GM21619 (cell line): ENCODE data around the gene TMEM214.
A peak's percentile ranks its signal among the peaks of the same experiment; 100 is the strongest.

Experiments used
- ATAC-seq: cut with Tn5 transposase; IDR thresholded peaks from one replicate; pipeline ENCODE4 v1.9.1; 2021; ENCODE audit not compliant: unreplicated experiment

TMEM214 gene, protein sequence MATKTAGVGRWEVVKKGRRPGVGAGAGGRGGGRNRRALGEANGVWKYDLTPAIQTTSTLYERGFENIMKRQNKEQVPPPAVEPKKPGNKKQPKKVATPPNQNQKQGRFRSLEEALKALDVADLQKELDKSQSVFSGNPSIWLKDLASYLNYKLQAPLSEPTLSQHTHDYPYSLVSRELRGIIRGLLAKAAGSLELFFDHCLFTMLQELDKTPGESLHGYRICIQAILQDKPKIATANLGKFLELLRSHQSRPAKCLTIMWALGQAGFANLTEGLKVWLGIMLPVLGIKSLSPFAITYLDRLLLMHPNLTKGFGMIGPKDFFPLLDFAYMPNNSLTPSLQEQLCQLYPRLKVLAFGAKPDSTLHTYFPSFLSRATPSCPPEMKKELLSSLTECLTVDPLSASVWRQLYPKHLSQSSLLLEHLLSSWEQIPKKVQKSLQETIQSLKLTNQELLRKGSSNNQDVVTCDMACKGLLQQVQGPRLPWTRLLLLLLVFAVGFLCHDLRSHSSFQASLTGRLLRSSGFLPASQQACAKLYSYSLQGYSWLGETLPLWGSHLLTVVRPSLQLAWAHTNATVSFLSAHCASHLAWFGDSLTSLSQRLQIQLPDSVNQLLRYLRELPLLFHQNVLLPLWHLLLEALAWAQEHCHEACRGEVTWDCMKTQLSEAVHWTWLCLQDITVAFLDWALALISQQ

DNA sequence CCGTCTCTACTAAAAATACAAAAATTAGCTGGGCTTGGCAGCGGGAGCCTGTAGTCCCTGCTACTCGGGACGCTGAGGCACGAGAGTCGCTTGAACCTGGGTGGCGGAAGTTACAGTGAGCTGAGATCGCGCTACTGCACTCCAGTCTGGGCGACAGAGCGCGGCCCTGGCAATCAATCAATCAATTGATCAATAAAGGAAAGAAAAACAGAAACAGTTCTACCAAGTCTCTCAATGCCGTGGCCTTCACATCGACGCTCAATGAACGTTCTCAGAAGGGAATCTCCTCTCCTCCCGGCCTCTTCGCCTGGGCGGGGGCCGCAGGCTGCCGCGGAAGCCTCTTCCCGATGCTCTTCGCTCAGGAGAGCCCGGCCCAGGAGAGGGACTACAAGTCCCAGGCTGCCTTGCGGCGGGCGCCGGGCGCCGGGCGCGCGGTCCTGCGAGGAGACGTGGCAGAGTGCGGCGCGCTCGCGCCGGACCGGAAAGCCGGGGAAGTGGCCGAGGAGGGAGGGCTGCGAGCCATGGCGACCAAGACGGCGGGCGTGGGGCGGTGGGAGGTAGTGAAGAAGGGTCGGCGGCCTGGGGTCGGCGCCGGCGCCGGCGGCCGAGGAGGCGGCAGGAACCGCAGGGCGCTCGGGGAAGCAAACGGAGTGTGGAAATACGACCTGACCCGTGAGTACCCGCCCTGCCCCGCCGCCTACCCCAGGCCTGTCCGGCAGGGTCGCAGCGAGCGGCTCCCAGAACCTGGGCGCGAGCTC lies at the start of gene TMEM214:
Gene TMEM214, plus strand, starts transcription at position 471 of the 758 bp plus-strand sequence. Its CDS starts 51 bp downstream, at position 522.
- ATAC-seq, result peak; percentile 89

DNA sequence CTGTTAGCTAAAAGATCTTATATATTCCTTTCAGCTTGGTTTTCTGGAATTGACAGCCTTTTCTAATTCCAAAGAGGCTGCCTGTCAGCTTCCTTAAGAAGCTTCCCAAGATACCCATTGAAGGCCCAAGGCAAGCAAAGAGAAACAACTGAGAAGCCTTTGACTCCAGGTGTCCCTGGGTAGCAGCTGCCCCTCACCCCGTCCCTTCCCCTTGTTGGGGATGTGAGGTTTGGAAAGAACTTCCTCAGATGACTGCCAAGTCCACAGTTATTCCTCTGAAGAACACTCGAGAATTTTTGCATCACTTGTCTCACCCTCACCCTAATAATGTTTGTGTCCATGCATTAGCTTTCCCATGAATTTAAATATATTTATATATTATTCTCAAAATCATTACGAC lies 49.0 kb upstream of the TMEM214 start:
- no peak for ATAC-seq

DNA sequence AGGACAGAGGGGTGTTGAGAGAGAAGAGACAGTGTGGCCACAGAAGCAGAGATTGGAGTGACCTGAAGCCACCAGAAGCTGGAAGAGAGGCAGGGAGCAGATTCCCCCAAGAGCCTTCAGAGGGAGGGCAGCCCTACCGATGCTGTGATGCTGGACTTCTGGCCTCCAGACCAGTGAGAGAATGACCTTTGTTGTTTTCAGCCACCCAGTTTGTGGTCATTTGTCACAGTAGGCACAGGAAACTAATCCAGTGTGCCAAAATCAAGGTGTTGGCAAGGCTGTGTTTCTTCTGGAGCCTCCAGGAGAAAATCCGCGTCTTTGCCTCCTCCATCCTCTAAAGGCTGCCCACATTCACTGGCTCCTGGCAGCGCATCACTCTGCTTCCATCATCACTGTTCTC lies 47.0 kb upstream of the TMEM214 start:
- ATAC-seq, result no peak

DNA sequence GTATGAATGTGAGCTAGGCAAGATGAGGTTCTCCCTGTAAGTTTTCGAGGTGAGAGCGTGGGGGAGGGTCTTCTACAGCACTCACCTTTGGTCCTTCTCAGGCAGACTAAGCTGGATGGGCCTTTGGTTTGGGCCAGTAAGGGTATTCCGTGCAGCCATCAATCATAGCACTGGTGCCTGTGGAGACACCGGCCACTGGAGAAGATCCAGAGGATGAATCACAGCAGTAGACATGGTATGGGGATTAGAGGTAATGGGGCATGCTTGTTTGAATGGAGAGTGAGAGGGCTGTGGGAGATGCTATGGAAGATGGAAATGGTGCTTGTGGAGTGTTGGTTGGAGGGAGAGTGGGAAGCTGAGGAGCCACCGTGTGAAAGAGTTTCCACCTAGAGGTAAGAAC lies 46.2 kb upstream of the TMEM214 start:
- no peak for ATAC-seq

DNA sequence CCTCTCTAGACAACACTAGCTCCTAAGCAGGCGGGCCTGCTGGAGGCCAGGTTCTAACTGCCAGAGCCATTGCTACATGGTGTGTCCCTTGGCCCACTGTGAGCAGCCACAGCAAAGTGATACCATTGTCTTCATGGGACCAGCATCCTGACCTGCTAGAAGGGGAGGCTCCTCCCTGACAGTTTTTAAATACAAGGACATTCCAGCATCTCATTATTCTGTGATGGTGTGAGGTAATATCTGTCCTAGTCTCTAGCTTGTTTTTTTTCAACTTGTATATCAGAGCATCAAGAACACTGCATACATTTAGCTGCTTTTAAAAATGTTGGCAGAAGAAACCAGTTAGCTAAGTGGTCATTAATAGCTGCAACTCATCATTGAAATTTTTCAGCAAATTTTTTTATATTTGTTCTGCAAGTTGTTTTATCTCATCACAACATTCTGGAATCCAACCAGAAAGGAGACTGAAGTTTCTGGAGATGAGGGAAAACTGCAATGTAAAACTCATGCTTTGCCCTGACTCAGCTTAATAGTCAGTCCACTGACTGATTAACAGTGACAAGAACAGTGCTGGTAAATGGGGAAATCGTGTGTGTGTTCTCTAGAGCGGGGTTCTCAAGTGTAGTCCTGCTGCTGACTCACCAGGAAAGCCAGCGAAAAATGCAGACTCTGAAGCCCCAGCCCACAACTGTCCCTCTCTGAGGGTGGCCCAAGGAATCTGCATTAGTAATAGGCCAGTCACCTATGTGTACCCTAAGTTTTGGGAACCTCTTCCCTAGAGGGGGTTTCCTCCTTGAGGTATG lies 44.5 kb upstream of the TMEM214 start:
- ATAC-seq, result no peak

DNA sequence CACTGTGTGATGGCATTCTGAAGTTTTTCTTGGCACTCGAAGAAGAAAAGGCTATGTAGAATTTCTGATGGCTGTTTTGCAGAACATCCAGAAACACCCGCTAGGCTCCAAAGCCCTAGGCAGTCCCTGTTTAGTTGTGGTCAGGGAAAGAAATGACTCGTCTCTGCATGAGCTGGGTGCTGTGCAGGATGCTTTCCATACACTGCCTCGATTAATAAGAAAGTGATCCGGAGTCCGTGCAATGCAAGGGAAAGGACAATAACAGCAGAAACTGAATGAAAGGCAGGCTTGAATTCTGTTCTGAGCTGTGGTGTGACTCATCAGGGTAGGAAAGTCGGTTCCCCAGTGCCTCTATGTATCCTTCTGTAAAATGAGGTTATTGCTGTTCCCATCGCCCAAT lies 43.6 kb upstream of the TMEM214 start:
- ATAC-seq, result no peak

DNA sequence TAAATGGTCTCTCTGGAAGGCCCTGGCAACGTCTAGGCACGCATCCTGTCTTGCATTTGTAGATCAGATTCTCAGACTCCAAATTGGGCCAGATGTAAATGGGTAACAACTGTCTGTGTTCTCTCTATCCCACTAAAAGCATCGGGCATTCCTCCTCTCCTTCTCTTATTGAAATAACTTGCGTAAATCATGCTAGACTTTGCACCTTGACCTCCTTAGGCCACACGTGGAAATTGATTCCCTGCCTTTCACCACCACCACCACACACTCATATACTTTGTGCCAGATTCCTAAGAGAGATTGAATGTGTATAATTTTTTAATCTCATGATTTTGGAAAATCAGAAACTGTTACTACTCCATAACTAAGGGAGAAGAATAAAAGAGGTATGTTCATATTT lies 41.0 kb upstream of the TMEM214 start:
- no peak for ATAC-seq

DNA sequence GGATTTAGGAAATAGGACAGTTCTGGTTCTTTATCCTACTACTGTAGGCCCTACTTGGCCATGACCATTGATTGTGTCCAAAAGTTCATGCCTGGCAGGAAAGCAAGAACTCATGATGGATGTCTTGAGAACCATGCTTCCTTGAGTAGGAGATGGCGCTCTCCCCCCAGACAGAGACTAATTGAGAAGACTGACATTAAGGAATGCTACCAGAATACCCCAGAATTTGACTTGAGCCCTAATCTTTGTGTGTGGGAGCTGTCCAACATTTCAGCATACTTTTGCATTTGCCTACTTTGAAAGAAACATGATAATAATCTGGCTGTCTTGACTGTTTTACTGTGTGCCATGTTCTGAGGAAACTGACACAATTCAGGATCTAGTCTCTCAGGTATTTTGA lies 39.0 kb upstream of the TMEM214 start:
- no peak for ATAC-seq

DNA sequence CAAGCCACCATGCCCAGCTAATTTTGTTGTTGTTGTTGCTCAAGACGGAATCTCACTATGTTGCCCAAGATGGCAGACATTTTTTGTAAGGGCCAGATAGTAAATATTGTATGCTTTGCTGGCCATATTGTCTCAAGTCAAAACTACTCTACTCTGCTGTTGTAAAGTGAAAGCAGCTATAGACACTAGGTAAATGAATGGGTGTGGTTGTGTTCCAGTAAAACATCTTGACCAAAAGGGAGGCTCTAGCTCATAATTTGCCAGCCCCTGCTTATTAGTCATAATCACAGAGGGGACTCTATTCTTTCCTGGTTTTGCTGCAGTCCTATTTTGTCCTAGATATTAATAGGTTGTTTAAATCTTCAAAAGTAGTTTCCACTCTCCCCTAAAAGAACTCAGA lies 37.8 kb upstream of the TMEM214 start:
- ATAC-seq, result no peak

DNA sequence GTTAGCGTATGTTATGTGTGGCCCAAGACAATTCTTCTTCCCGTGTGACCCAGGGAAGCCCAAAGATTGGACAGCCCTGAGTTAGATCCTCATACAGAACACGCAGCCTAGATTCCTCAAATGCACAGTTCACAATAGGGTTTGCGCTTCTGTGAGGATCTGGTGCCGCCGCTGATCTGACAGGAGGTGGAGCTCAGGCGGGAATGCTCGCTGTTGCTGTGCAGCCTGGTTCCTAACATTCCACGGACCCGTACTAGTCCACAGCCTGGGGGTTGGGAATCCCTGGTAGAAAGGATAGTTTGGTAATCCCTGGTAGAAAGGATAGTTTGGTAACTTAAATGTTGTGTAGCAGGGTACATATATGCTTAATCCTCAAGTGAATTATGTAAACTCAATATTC lies 35.4 kb upstream of the TMEM214 start:
- ATAC-seq, result no peak

DNA sequence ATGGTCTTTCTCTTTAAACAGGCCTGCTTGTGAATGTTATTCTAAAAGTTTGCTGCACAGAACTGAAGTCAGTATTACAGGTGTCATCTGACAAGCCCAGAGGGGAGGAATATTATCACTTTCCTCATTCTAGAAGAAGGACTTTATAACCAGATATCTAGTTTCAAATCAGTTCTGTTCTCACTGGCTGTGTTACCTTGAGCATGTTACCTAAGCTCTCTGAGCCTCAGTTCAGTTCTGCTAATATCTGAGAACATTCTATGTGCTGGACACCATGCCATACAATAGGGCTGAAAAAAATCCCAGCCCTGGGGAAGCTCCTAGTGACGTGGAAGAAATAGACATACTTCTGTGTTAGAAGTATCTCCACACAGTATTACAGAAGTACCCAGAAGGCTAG lies 34.4 kb upstream of the TMEM214 start:
- no peak for ATAC-seq

DNA sequence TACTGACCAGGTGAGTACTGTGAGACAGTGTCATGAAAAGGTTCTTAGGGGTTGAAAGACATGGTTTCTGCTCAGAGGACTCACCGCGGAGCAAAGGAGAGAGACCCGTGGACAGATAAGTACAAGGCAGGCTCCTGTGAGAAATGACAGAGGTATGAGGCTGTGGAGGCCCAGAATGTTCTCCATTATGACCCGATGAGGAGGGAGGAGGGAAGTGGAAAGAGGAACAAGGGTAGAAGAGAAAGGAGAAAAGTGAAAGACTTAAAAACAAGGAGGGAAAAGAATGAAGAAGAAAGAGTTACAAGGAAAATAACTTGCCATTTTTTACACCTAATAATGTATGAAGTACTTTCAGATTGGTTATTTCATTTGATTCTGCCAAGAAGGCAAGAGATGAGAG lies 32.5 kb upstream of the TMEM214 start:
- no peak for ATAC-seq

DNA sequence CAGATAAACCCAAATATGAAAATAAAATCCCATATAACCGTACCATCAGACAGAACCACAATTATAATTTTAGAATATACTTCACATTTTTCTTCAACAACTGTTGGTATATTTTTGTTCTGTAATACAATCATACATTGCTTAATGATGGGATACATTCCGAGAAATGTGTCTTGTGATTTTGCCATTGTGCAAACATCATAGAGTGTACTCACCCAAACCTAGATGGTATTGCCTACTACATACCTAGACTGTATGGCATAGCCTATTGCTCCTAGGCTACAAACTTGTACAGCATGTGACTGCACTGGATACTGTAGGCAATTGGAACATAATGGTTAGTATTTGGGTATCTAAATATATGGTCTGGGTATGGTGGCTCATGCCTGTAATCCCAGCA lies 31.8 kb upstream of the TMEM214 start:
- ATAC-seq, result no peak

DNA sequence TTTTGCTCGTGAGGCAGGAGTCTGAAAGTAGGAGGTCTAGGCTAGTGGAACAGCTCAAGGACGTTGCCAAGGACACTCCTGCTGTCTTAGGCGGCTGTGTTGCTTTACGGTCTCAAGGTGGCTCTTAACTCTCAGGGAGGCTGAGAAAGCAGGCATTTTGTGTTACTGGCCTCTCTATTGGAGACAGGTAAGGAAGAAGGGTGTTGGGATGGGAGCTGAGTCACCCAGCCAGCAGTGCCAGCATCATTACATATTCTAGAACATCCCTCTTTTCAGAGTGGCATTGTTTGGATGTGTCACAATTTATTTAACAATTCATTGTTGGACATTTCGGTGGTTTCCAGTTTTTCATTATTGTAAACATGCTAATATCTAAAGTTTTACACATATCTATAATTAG lies 30.8 kb upstream of the TMEM214 start:
- no peak for ATAC-seq

DNA sequence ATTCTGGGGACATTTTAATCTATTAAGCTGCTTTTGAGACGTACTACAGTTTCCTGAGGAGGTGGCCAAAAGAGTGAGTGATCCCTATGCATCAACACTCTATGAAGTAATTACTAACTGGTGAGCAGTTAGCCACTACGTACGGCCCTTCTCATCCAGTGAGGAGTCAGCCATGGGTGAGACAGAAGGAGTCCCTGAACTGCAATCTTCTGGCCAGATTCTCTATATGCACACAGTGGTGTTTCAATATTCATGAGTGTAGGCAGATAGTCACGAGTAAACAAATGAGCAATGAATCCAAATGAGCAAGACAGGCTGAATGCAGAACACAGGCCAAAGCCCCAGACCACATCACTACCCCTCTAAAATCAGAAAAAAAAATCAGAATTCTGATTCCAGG lies 29.8 kb upstream of the TMEM214 start:
- ATAC-seq, result no peak

DNA sequence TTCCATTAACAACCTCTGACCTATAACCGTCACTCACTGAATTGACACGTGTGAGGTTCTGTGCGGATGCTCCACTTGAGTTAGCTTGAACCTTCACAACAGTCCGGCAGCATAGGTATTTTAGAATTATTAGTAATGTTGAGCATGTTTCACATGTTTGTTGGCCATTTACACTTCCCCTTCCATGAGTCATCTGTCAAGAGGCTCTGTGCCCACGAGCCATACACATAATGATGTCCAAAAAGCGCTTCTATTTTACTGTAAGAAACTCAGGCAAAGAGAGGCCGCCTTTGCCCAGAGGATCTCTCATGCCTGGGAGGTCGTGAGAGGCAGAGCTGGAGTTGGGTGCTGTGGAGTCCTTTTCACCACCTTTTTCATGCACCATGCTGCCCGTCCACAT lies 28.9 kb upstream of the TMEM214 start:
- ATAC-seq, result no peak

DNA sequence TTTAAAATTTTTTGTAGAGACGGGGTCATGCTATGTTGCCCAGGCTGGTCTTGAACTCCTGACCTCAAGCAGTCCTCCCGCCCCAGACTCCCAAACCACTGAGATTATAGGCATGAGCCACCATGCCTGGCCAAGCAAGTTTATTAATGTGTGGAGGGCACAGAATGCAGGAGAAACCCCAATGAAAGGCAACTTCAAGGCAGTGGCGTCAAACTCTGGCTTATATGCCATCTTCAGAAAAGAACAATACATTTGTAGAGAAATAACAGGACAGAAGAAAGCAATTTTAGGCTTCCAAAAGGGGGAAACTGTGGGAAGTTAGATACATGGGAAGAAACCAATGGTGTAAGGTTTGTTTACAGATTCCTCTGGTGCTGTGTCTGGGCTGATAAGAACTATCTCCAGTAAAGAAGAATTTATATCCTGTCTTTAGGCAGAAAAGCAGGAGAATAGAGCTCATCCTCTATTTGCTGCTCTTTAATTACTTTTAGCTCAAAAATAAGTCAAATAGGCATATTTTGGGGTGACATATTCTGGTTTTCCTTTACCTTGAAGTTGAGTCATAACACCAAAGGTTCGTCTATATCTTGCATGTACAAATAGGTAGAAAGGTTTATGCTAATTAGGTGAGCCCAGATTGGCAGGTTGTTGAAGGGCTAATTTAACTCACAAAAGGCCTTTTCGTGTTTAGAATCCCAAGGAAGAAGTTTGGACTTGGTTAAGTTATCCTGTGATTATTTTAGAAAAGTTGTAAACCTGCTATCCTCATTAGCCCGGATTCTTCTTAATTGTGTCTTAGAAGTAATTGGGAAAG lies 26.0 kb upstream of the TMEM214 start:
- ATAC-seq, result no peak

DNA sequence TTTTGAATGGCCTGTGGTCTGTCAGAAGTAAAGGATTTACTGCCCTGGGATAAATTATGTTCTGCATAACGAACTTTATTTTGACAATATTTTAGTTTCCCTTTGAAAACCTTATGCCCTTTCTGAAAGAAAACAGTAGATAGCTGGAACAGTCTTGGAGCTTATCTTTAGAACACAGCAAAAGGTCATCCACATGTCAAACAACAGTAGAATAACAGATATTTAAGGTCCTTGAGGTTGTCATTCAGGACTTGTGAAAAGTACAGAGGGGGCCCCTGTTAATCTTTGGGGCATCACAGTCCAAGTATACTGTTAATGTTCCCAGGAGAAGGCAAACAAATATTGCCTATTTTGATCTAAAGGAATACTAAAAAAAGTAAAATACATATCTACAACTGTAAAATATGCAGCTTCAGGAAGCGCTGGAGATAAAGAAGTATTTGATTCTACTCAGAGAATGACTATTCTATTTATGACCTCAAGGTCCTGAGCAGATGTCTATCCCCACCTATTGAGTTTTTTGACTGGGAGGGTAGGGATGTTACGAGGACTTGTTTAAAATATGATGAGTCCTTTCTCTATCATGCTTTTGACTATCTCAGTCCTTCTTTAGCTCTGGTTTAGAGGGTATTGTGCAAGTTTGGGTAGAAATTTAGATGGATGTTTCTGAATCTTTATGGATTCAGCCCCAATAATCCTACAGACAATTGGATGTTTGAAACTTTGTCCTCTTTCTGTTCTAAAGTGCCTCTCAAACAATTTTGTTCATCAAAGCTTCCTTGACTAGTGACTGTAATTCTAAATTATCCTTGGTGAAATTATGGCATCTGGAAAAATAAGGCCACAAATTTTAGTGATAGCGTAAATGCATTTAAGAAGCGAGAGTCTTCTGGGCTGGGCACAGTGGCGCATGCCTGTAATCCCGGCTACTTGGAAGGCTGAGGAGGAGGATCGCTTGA lies 25.1 kb upstream of the TMEM214 start:
- ATAC-seq, result no peak

DNA sequence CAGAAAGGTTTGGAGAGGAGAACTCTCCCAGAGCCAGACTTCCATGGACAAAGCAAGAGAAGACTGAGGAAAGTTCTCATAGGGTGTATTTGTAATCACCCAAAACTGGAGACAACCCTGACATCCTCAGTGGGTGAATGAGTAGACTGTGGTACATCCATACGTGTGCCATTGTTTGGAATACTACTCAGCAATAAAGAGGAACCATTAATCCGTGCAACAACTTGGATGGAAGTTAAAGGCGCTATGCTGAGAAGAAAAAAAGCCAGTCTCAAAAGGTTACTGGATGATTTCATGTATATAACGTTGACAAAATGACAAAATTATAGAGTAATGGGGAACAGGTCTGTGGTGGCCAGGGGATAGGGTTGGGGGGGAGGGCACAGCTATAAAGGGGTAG lies 24.1 kb upstream of the TMEM214 start:
- ATAC-seq, result no peak
